Stimulated activated CD8-positive, alpha-beta memory T cell treated with anti-CD3 and anti-CD28 coated beads, Interleukin-2, amount 100 ng/mL, for 1 hour (primary cell): ENCODE results near the gene ARHGAP6.

ENCODE experiments used
- DNase-seq, 2 donors: peaks; one replicate each; pipeline ENCODE4 v3.0.0-alpha.2; 2020; ENCODE audit warnings: low read depth in 2 of 2

ARHGAP6 gene

DNA sequence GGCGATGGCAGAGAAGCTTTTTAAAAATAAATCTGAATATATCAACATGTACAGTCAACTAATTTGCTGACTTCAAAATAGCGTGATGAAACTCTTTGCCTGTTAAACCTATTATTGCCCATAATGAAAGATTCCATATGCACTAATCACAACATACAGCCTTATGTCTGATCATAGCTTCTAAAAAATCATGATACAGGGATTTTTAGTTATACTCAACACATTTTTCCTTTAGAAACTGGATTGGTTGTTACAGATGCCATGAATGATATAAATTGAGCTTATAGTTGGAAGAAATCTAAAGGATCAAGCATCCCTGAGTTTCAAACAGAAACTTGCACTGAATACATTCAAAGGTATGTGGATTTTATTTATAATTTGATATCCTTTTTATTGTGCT lies 372.6 kb downstream of the ARHGAP6 start, which contains the start of gene AMELX:
Gene AMELX (plus strand): TSS at position 301 of the 400 bp plus-strand sequence. CDS start 1,376 bp downstream, outside the sequence.
- DNase-seq, result no peak

DNA sequence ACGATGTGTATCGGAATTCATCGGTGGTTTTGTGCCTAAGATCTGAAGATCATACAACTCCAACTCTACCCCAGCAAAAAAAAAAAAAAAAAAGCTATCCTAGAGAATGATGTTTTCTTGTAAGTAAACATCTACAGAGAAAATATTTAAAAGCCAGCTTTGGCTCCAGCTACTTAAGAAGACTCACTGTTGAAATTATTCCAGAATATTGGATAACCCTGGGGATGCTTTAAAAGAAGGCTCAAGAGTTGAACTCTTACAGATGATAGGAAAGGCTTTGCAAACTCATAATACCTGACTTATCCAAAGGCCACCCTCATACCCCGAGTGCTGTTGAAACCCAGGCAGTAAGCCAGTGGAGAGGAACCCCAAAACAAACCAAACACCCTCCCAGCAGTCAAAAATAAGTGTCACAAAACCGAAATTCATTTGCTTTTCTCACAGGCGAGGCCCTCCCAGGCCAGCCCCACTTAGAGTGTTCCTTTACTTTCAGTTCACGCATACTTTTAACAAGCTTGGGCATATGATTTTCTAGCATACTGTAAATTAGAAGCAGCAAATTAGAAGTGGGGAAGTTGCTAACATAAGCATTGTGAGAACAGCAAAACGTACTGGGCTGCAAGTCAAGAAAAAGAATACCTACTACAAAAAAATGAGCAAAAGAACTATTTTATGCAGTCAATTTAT lies 375.2 kb downstream of the ARHGAP6 start:
- DNase-seq, result no peak

DNA sequence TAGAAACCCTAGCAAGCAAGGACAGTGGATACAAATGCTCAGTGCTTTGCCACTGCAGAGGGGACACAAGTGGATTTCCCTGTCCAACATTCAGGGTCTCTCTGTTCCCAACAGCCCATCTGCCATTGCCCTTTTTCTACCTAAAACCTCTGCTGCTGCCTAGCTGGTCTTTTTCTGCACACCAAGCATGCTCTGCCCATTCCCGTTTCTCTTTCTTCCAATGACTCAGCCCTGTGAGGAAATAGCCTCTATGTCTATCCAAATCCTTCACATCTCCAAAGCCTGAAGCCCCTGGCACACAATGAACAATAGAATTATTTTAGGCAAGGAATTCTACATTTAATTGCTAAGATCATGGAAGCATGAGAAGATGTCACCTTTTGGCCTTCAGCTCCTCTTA lies 378.2 kb downstream of the ARHGAP6 start:
- DNase-seq, result no peak

GRCh38 chrX:11285651-11286050 lies 380.1 kb downstream of the ARHGAP6 start:
- DNase-seq, result no peak

- DNase-seq, result no peak
These were observed 383.7 kb downstream of the ARHGAP6 start for GRCh38 chrX:11282043-11282442.

- no peak for DNase-seq
These were observed 392.2 kb downstream of the ARHGAP6 start for GRCh38 chrX:11273544-11273943.

- DNase-seq, result no peak
These were observed 392.9 kb downstream of the ARHGAP6 start for GRCh38 chrX:11272863-11273262.

DNA sequence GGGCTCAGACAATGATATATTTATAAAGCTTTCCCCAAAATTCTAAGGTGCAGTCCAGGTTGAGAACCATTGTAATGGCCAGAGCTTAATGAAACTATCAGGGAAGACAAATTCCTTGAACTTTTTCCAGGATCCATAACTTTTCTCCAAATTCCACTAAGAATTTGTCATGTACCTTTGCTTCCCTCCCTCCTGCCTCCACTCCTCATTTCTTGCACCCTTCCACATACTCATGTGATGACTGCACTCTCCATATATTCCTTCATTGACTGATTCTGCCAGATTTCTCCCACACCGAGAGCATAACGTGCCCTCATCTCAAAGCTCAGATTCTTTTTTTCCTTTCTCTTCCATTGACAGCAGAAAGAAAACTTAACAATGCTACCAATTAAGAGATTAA lies 393.4 kb downstream of the ARHGAP6 start:
- DNase-seq, result no peak

- no peak for DNase-seq
These were observed 395.7 kb downstream of the ARHGAP6 start for GRCh38 chrX:11269996-11270395.

- no peak for DNase-seq
These were observed 396.7 kb downstream of the ARHGAP6 start for GRCh38 chrX:11269006-11269405.

DNA sequence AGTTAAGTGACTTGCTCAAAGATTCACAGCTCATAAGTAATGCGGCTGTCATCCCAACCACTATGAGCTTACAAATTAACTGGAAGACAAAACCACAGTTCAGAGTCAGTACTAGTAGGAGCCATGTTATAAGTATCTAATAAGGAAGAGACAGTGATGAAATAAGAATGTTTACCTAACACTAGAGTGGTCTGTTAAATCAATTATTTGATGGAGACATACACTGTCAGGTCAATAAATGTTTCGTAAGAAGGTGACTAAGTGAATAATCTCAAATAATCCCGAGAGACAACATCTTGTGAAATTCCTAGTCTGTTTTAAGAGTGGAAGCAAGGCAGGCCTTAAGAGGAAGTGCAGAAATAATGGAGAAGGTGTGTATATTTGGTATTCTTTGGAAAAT lies 398.3 kb downstream of the ARHGAP6 start:
- no peak for DNase-seq

DNA sequence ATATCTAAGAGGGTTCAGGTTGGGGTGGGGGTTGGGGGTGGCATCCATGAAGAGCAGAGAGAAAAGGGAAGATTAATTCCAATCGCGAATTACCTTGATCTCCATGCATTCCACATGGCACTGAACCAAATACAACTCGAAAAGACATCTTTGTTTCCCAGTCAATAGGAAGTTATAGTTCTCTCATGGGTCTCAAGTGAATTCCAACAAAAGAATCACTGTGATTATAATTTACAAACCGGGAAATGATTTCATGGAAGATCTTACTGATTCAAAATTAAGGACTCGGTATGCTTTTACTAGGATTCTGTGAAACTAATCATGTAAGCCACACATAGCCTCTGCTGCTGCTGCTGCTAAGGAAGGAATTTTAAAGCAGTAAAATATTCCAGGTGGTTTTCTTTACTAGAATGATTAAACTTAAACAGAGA lies 399.1 kb downstream of the ARHGAP6 start:
- no peak for DNase-seq

GRCh38 chrX:11265352-11265751 lies 400.4 kb downstream of the ARHGAP6 start:
- no peak for DNase-seq

GRCh38 chrX:11264925-11265324 lies 400.8 kb downstream of the ARHGAP6 start:
- DNase-seq, result no peak

DNA sequence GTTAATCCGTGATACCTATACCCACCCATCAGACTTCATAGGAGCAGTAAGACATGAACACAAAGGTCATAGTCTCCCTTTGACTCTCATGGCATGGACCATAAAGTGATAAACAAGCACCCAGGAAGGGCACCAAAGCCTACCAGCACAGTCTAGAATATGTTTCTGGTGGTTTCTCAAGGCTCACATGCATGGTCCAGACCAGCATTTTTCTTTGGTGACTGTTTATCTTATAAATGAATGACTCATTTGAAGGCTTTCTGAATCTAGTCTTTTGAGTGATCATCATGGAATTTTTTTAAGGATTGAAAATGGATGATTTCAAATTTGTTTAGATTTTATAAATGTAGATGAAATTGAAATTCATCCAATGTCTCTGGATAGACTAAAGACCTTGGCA lies 404.5 kb downstream of the ARHGAP6 start:
- no peak for DNase-seq

DNA sequence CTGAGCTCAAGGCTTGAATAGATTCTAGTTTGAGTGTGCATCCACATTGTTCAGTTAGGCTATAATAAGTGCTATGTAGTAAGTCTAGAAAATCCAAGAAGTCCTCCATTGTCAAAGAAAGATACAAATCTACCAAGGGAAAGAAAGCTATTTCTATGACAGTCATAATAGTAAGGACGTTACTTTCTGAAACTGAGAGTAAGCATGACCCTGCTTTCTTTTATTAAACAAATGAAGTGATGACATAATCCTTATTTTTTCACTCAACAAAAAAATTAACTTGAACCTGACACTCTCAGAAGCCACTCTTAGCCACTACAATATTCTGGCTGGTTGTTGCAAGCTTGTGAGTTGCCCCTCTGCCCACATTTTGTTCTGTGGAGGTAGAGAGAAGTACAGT lies 406.3 kb downstream of the ARHGAP6 start:
- no peak for DNase-seq

DNA sequence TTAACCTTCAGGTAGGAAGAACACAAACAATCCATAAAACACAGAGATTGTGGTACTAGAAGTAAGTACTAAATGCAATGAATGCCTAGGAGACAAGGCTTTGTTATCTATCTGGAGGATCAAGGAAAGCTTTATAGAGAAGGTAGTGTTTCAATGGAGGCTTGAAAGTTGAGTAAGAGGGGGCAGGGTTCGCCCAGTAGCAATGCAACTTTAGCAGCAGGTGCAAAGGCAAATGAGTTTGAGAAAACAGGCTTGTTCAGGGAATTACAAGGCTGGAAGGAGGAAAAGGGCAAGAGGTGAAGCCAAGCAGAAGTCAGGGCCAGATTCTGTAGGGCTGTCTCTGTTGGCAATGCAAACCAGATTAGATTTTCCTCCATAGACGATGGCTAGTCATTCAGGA lies 408.0 kb downstream of the ARHGAP6 start:
- no peak for DNase-seq

DNA sequence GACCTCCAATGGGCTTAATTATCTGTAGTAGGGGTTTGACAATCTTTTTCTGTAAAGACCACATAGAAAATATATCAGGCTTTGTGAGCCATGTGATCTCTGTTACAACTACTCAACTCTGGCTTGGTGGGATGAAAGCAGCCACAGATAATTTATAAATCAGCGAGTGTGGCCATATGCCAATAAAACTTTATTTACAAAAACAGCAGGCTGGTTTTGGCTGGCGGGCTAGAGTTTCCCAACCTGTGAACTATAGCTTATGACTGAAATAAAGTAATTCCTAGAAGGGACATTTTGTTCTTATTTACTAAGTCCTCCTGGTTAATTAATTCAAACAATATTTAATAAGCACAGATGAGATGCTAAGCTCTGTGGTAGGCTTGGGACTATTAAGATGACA lies 408.4 kb downstream of the ARHGAP6 start:
- no peak for DNase-seq

- no peak for DNase-seq
These were observed 411.2 kb downstream of the ARHGAP6 start for GRCh38 chrX:11254417-11255109.

GRCh38 chrX:11244636-11245035 lies 421.1 kb downstream of the ARHGAP6 start:
- no peak for DNase-seq

DNA sequence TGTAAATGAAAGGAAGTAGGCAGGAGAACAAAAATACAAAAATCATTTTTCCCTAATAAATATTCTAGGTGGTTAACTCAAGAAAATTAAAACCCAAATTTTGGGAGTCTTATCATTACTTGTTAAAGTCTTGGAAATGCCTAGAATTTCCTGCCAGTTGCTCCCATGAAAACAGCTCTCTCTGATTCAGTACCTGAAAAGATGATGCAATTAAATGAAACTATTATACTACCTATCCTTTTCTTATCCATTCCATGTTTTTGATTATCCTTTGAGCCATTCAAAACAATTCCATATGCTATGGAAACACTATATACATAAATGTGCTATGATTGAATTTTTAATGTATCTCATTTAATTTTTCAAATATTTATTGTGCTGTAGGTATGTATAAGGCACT lies 423.0 kb downstream of the ARHGAP6 start:
- DNase-seq, result no peak

GRCh38 chrX:11241720-11242119 lies 424.0 kb downstream of the ARHGAP6 start:
- DNase-seq, result no peak

DNA sequence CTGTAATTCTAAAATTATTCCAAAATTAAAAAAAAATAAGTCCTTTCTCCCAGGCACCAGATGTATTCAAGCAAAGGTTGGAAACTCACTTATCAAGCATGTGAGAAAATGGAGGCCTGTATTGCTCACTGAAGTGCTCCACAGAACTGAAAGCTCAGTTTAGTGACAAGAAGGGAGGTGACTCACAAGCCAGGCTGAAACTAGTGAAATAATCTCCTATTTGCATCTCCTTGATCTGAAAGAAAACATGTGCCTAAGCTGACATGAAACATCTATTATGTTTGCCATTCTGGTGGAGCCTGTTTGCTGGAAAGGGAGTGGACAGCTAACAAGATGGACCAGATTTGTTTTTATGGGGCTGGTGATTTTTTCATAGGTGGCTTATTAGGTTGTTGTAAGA lies 426.5 kb downstream of the ARHGAP6 start:
- DNase-seq, result no peak
